ENCODE measurements around the gene SORCS2.

GRCh38 chr4:7624396-7624980, 432.1 kb downstream of the SORCS2 start:
- TF ChIP-seq EZH2 (IDR thresholded peaks at IDR 0.05; ENCODE audit: borderline replicate concordance, low read length) (no peak), CTCF (IDR thresholded peaks at IDR 0.05; ENCODE audit: low read length) (no peak)

Data from OCI-LY1 (cell line).